ENCODE measurements around the gene TVP23A. TPM values are rescaled to one million over a fixed set of nuclear protein-coding genes. Genes with fewer than 3 reads are reported as not detected.

The TVP23A gene
- total RNA-seq, 1 experiment from 2014 or later = 3.1 TPM

DNA sequence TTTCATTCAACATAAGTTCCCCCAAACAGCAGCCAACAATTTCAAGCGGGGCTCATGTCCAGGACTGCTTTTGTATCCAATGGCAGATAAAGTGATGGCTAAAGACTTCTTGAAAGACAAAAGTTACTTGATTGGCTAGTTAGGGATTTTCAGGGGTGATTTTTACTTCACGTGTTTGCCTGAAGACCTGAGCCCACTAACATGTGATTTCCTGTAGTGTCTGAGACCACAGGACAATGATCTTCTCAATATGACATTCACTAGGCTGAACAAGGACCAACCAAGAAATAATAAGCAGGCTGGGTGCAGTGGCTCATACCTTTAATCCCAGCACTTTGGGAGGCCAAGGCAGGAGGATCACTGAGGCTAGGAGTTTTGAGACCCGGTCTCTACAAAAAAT, 10.4 kb downstream of the TVP23A start:
- Histone ChIP-seq H3K4ac (ENCODE audit: low read depth, low read length) (no peak overlapping the region), H3K4me1 (ENCODE audit: insufficient read depth, low read length) (no peaks in the 10 kb centered on the region), H4K20me1 (ENCODE audit: control insufficient read depth, insufficient read depth, insufficient read length) (no peaks in the 10 kb centered on the region), H4K5ac (ENCODE audit: insufficient read length, low read depth, low read length) (no peak overlapping the region), H3K27me3 (ENCODE audit: insufficient read depth, low read length) (no peaks in the 10 kb centered on the region), H2BK15ac (ENCODE audit: low read depth, low read length) (no peak overlapping the region), H3K9ac (ENCODE audit: extremely low read depth, insufficient read length, low read length) (no peak overlapping the region), H3K18ac (ENCODE audit: insufficient read length, low read depth, low read length) (no peak overlapping the region), H3K79me2 (ENCODE audit: insufficient read depth, low read length) (no peaks in the 10 kb centered on the region), H2BK5ac (ENCODE audit: insufficient read length, low read length) (no peak overlapping the region), H2BK12ac (ENCODE audit: insufficient read length, low read depth, low read length) (no peak overlapping the region), H3K27ac (ENCODE audit: insufficient read length, low read depth, low read length) (no peak overlapping the region), H2BK120ac (ENCODE audit: low read depth, low read length, poor library complexity, severe bottlenecking) (no peak overlapping the region), H4K8ac (replicated peaks; ENCODE audit: insufficient read length, low read depth, low read length) (no peak overlapping the region), H3T11ph (ENCODE audit: low read length) (no peak overlapping the region), H2AK5ac (ENCODE audit: insufficient read length, low read length) (no peak overlapping the region), H2BK20ac (ENCODE audit: low read depth, low read length, poor library complexity, severe bottlenecking) (no peak overlapping the region), H3K4me2 (ENCODE audit: insufficient read depth, insufficient read length, low read length) (no peak overlapping the region), H3K79me1 (ENCODE audit: insufficient read depth, low read depth, low read length, poor library complexity, severe bottlenecking) (no peaks in the 10 kb centered on the region), H3K9me3 (ENCODE audit: control insufficient read depth, low read depth, low read length) (no peaks in the 10 kb centered on the region), H3K14ac (ENCODE audit: insufficient read depth, low read length) (no peak overlapping the region), H2AFZ (ENCODE audit: low read length) (no peak overlapping the region), H4K91ac (ENCODE audit: insufficient read length, low read depth, low read length) (no peak overlapping the region), H3K23ac (ENCODE audit: insufficient read length, low read depth, low read length) (no peak overlapping the region), H3K56ac (ENCODE audit: insufficient read length, low read depth, low read length) (no peak overlapping the region), H3K23me2 (ENCODE audit: insufficient read length, low read depth, low read length, poor library complexity, severe bottlenecking) (no peaks in the 10 kb centered on the region)
- no peaks in the 10 kb centered on the region for H3K9me3 Mint-ChIP-seq
- no peaks in the 10 kb centered on the region for H3K4me1 Mint-ChIP-seq
- no peaks in the 10 kb centered on the region for H3K27me3 Mint-ChIP-seq (ENCODE audit: low read depth)
- peaks cover 0 to 13% (median 4%) of the 10 kb centered on the region in 3 experiments; a peak in 4 of 7 replicates for H3K36me3 Mint-ChIP-seq (ENCODE audit: insufficient read depth in 1 of 3, low read depth in 3 of 3)
- TF ChIP-seq, protein P1, sequence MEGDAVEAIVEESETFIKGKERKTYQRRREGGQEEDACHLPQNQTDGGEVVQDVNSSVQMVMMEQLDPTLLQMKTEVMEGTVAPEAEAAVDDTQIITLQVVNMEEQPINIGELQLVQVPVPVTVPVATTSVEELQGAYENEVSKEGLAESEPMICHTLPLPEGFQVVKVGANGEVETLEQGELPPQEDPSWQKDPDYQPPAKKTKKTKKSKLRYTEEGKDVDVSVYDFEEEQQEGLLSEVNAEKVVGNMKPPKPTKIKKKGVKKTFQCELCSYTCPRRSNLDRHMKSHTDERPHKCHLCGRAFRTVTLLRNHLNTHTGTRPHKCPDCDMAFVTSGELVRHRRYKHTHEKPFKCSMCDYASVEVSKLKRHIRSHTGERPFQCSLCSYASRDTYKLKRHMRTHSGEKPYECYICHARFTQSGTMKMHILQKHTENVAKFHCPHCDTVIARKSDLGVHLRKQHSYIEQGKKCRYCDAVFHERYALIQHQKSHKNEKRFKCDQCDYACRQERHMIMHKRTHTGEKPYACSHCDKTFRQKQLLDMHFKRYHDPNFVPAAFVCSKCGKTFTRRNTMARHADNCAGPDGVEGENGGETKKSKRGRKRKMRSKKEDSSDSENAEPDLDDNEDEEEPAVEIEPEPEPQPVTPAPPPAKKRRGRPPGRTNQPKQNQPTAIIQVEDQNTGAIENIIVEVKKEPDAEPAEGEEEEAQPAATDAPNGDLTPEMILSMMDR (conservative IDR thresholded peaks at IDR 0.05) = no peak
- no peak overlapping the region for H3K4me3 Mint-ChIP-seq
- no CpG with 5 or more reads among the region's 3 CpGs for WGBS (ENCODE audit: extremely low coverage, insufficient read length, low lambda C conversion rate)
- DNase-seq = no peak
- no peak overlapping the region for H3K27ac Mint-ChIP-seq
